GM12891 (cell line): ENCODE results near the gene TBC1D1.

Source experiments
- DNase-seq: peaks from one replicate; pipeline ENCODE4 v3.0.0; 2011; ENCODE audit warnings: low spot score; ENCODE audit not compliant: insufficient read length
- FAIRE-seq: peaks from 2 replicates; lab custom pipeline; 2011; peaks lifted over from hg19 to GRCh38; lab: Jason Lieb, UNC
- PAX5 ChIP-seq: IDR thresholded peaks from 2 replicates; pipeline ENCODE4 v1.6.1; 2011; ENCODE audit warnings: low read length, moderate library complexity, mild to moderate bottlenecking; ENCODE audit not compliant: insufficient read depth, severe bottlenecking
- POLR2A ChIP-seq: IDR thresholded peaks from 2 replicates; pipeline ENCODE4 v1.6.1; 2011; ENCODE audit warnings: low read depth, low read length, control low read depth
- POLR2AphosphoS5 ChIP-seq: IDR thresholded peaks from 2 replicates; pipeline ENCODE4 v1.6.1; 2011; ENCODE audit warnings: low read depth, low read length, control low read depth
- POU2F2 ChIP-seq: IDR thresholded peaks from 2 replicates; pipeline ENCODE4 v1.6.1; 2011; ENCODE audit warnings: low read depth, mild to moderate bottlenecking, control low read depth, low read length, moderate library complexity
- SPI1 ChIP-seq: IDR thresholded peaks from 2 replicates; pipeline ENCODE4 v1.6.1; 2011; ENCODE audit warnings: low read depth, low read length, control low read depth
- TAF1 ChIP-seq: IDR thresholded peaks from 2 replicates; pipeline ENCODE4 v1.6.1; 2011; ENCODE audit warnings: low read depth, low read length, control low read depth

The TBC1D1 gene

DNA sequence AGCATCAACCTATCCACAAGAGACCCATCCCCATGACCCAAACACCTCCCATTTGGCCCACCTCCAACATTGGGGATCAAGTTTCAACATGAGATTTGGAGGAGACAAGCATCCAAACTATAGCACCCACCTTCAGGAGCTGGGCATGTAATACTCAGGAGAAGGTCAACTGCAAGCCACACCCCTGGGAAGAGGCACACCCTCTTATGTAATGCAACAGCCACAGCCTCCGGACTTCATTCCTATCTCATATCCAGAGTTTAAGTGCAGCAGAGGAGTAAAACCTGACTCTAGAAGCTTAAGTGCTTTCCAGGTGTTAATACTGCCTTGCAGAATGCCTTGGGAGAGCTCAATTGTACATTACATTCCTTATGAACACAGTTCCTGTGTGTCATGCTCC is 266.7 kb downstream of the TBC1D1 start:
- TF ChIP-seq SPI1 = no peak
- no peak for TF ChIP-seq PAX5
- no peak for TF ChIP-seq TAF1
- TF ChIP-seq POLR2AphosphoS5 = no peak
- no peak for TF ChIP-seq POLR2A
- no peak for TF ChIP-seq POU2F2
- FAIRE-seq (no peak), DNase-seq (no peak)

DNA sequence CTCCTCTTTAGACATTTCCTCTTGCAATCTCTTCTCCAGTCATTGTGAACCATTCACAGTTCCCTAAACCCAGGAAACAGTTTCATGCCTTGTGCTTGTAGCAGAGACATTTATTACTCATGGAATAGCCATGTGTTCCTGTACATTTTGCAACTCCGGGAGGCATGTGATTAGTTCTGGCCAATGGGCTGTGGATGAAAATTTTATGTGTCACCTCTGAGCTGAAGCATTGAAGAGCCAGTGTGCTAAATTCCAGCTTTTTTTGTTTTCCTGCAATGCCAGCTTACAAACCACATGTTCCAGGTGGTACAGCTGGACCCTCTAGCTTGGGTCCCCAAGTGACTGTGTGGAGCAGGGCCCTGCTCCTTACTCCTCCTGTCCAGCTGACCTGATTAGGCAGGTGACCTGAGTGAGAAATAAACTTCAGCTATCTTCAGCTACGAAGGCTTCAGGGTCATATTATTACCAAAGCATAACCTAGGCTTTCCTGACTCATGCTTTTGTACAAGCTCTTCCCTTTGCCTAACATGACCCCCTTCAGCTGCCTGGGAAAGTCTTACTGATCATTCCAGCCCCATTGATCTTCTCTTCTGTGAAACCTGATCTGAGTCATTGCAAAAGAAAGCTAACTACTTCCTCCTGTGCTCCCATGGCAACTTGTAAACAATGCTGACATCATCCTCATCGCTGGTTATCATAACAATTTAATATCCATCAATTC is 269.8 kb downstream of the TBC1D1 start:
- peak; percentile 72 for FAIRE-seq
- peak; percentile 37 for DNase-seq
- TF ChIP-seq SPI1 (peak; percentile 83), PAX5 (no peak), POU2F2 (no peak)

- FAIRE-seq (no peak), DNase-seq (no peak)
- TF ChIP-seq POLR2AphosphoS5 = no peak
- no peak for TF ChIP-seq SPI1
- no peak for TF ChIP-seq POU2F2
- no peak for TF ChIP-seq PAX5
- TF ChIP-seq TAF1 = no peak
- no peak for TF ChIP-seq POLR2A
Measured at GRCh38 chr4:38161208-38162113, 270.6 kb downstream of the TBC1D1 start.

DNA sequence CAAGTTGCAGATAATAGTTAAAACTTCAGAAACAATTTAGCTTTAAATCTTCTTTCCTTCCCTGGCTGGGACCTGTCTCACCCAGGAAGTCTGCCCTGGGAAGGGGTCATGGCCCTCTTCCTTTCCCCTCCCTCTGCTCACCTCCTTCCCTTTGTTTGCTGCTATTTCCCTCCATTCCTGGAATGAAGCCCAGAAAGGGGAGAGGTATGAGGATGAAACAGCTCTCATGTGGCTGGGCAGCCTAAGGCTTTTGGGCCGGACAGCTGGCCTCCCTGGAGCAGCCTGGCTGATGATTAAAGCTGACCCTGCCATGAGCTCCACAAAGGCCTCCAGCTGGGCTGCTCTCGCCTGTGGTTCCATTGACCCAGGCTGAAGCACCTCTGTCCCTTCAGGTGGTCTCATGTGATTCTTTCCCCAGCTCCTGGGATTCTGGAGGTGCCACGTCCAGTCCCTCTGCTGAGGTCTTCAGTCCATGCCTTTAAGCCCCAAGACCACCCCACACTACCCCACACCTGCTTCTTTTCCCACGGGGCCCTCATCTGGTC is 271.4 kb downstream of the TBC1D1 start:
- FAIRE-seq = no peak
- DNase-seq = no peak
- TF ChIP-seq POLR2AphosphoS5 (no peak), POLR2A (no peak), SPI1 (no peak), TAF1 (no peak), PAX5 (no peak), POU2F2 (no peak)

GRCh38 chr4:38163216-38164006 is 272.5 kb downstream of the TBC1D1 start:
- DNase-seq (no peak), FAIRE-seq (no peak)
- TF ChIP-seq PAX5 (no peak), POLR2A (no peak), SPI1 (no peak), POU2F2 (no peak), POLR2AphosphoS5 (no peak), TAF1 (no peak)

DNA sequence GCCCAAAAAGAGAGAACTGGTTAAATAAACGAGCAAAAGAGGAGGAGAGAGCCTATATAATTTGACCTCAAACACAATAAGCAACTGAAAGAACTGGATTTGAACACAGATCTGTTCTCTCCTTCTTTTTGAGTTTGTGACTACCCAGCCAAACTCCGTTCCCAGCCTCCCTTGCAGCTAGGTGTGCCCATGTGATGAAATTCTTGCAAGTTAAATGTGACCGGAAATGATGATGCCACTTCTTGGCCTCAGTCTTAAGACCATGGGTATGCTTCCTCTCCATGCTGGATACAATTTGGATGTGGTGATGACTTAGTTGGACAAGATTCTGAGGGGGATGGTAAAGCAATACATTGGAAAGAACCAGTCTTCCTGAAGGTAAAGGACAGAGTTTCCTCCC is 273.5 kb downstream of the TBC1D1 start:
- DNase-seq (no peak), FAIRE-seq (no peak)
- no peak for TF ChIP-seq PAX5
- TF ChIP-seq SPI1 = no peak
- TF ChIP-seq POU2F2 = no peak
- no peak for TF ChIP-seq TAF1
- no peak for TF ChIP-seq POLR2AphosphoS5
- no peak for TF ChIP-seq POLR2A

- FAIRE-seq (peak; percentile 5), DNase-seq (no peak)
- TF ChIP-seq PAX5 (no peak), TAF1 (no peak), POLR2A (no peak), SPI1 (no peak), POU2F2 (no peak), POLR2AphosphoS5 (no peak)
Measured at GRCh38 chr4:38166082-38166481, 275.2 kb downstream of the TBC1D1 start.

GRCh38 chr4:38166768-38167167 is 275.9 kb downstream of the TBC1D1 start:
- TF ChIP-seq POU2F2 (no peak), TAF1 (no peak), POLR2A (no peak), SPI1 (no peak), POLR2AphosphoS5 (no peak), PAX5 (no peak)
- FAIRE-seq (no peak), DNase-seq (no peak)

DNA sequence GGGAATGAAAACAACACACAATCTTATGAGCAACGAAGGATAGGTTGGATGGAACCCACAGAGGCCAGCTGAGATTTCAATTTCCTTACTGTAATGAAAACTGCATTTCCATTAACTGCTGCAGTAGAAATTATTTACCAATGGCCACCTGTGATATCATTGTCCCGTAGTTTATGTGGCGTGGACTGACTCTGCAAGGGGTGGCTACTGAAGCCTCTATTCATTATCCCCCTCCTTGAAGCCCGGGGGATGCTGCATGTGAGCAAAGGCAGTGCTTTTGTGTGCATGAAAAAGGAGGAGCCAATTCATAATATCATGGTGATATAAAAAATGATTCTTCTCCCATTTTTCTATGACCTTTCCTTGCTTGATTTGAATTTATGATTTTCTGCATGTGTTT is 277.1 kb downstream of the TBC1D1 start:
- TF ChIP-seq PAX5 (no peak), TAF1 (no peak), POLR2A (no peak), SPI1 (no peak), POU2F2 (no peak), POLR2AphosphoS5 (no peak)
- FAIRE-seq (no peak), DNase-seq (no peak)
